Lung (tissue), 16 donors: Measurements from ENCODE around the gene GPR162. TPM values are rescaled to one million over a fixed set of nuclear protein-coding genes. Genes with fewer than 3 reads are reported as not detected.
A peak's percentile ranks its signal among the peaks of the same experiment; 100 is the strongest.

Experiments
- ATAC-seq: fragments of 200-7000 bp; cut with Tn5 transposase; one replicate; pipeline ENCODE4 v1.9.1; 2020; ENCODE audit warnings: moderate number of reproducible peaks; ENCODE audit not compliant: insufficient read depth, low FRiP score
- DNase-seq, 3 donors: peaks; one replicate each; pipeline ENCODE4 v3.0.0-alpha.2; 2013 to 2017
- H3K27ac ChIP-seq, 2 donors: one replicate each; pipeline ENCODE4 v1.5.1; 2013; ENCODE audit warnings: mild to moderate bottlenecking in 2 of 2, moderate library complexity in 2 of 2, control low read depth in 1 of 2, inconsistent platforms in 1 of 2, low read depth in 1 of 2, low read length in 1 of 2
- H3K27me3 ChIP-seq, 3 donors: one replicate each; pipeline ENCODE4 v1.5.1; 2013; ENCODE audit warnings: low read length in 2 of 3; ENCODE audit not compliant: control insufficient read depth in 3 of 3, insufficient read depth in 3 of 3
- H3K36me3 ChIP-seq, 4 donors: one replicate each; pipeline ENCODE4 v1.5.1; 2013; ENCODE audit warnings: low read length in 4 of 4, mild to moderate bottlenecking in 1 of 4, moderate library complexity in 1 of 4; ENCODE audit not compliant: control insufficient read depth in 4 of 4, insufficient read depth in 4 of 4
- H3K4me1 ChIP-seq, 5 donors: one replicate each; pipeline ENCODE4 v1.5.1; 2013; ENCODE audit warnings: low read length in 5 of 5, mild to moderate bottlenecking in 2 of 5, moderate library complexity in 1 of 5; ENCODE audit not compliant: control insufficient read depth in 5 of 5, insufficient read depth in 5 of 5
- H3K4me3 ChIP-seq: one replicate; pipeline ENCODE4 v1.5.1; 2013; ENCODE audit warnings: mild to moderate bottlenecking, control low read depth, moderate library complexity
- H3K9ac ChIP-seq, 2 donors: one replicate each; pipeline ENCODE4 v1.5.1; 2013; ENCODE audit warnings: low read length in 2 of 2, control low read depth in 1 of 2; ENCODE audit not compliant: insufficient read depth in 1 of 2
- H3K9me3 ChIP-seq, 4 donors: one replicate each; pipeline ENCODE4 v1.5.1; 2013; ENCODE audit warnings: low read length in 3 of 4, mild to moderate bottlenecking in 1 of 4, moderate library complexity in 1 of 4; ENCODE audit not compliant: control insufficient read depth in 4 of 4, insufficient read depth in 3 of 4
- WGBS, 2 donors: extraction: QIAGEN DNeasy Blood & Tissue Kit; methylation state at CpG; one replicate each; pipeline ENCODE4 v1.1.7; 2013; 5-methylcytosine and 5-hydroxymethylcytosine counted together
- long read RNA-seq, 5 donors: transcript quantifications; one replicate each; lab custom pipeline, GENCODE V29; 2026
- polyA plus RNA-seq, 2 donors: library from polyadenylated mRNA; stranded (reverse); fragments of 200-250 nt; gene quantifications; one replicate each; pipeline ENCODE4 v1.2.1, GENCODE V29; 2013
- total RNA-seq, 2 donors: library from RNA; depleted of rRNA in 1 of 2; stranded (reverse); fragments of >200 nt in 1 of 2; gene quantifications; one replicate each; pipeline ENCODE4 v1.2.1, GENCODE V29; 2014 to 2021
- TF ChIP-seq, protein P1 (sequence below): IDR thresholded peaks from 2 replicates; pipeline ENCODE4 v1.5.1; 2012; ENCODE audit warnings: mild to moderate bottlenecking; ENCODE audit errors: control extremely low read depth, extremely low read depth
- donor health status: control.
- donor health status: control.
- donor health status: Bipolar disorder and iron deficiency.
- donor health status: healthy.
- donor health status: DM: yes; HTN: yes; CAD: no.

GPR162 gene, protein sequence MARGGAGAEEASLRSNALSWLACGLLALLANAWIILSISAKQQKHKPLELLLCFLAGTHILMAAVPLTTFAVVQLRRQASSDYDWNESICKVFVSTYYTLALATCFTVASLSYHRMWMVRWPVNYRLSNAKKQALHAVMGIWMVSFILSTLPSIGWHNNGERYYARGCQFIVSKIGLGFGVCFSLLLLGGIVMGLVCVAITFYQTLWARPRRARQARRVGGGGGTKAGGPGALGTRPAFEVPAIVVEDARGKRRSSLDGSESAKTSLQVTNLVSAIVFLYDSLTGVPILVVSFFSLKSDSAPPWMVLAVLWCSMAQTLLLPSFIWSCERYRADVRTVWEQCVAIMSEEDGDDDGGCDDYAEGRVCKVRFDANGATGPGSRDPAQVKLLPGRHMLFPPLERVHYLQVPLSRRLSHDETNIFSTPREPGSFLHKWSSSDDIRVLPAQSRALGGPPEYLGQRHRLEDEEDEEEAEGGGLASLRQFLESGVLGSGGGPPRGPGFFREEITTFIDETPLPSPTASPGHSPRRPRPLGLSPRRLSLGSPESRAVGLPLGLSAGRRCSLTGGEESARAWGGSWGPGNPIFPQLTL
- 10 to 100 TPM; 23.4 to 36.0 TPM for total RNA-seq
- 10 to 100 TPM; 22.8 to 24.6 TPM for polyA plus RNA-seq
- long read RNA-seq, donor 1, partial matches to known transcripts, result 0 of 2 reads
- long read RNA-seq, donor 1, other reads (novel, unspliced or antisense), result 0 of 2 reads
- long read RNA-seq, donor 2, partial matches to known transcripts, result 0 of 1 reads
- long read RNA-seq, donor 2, other reads (novel, unspliced or antisense), result 0 of 1 reads
- long read RNA-seq, donor 3, partial matches to known transcripts, result 0 of 2 reads
- long read RNA-seq, donor 3, other reads (novel, unspliced or antisense), result 0 of 2 reads
- long read RNA-seq, donor 4, result 0 reads
- long read RNA-seq, donor 5, partial matches to known transcripts, result 0 of 3 reads
- long read RNA-seq, donor 5, other reads (novel, unspliced or antisense), result 0 of 3 reads

DNA sequence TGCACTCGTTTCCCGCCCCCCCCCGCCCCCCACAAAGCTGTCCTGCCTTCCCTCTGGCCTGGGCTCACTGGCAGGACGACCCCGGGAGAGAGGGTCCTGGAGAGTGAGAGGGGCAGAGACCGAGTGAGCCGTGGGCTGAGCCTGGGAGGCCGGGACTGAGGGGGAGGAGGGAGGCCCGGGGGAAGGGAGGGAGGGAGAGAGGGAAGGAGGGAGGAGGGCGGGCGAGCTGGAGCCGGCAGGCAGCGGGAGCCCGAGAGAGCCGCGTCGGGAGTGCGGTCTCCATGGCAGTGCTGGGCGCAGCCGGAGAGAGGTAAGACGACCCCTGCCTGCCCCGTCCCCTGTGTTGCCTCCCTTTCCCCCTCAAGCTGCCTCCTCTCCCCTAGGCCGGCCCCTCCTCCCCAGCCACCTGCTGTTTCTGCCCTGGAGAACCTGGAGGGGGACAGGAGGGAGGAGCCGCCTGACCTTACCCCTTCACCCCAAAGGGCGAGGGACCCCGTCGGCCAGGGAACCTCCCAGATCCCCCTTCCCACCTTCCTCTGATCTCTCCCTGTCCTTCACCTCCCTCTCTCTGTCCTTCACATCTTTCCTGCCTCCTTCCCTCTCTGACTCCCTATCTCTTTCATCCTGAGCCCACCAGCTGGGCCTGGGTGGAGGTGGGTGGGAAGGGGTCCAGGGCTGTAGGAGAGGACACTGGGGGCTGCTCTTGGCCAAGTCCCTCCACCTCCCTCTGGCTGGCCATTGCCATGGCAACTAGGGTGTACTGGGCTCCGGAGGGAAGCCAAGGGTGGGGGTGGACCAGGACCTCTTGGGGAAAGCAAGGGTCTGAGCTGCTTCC, at the start of gene GPR162:
Gene GPR162 (plus strand): TSS at position 231 of the 835 bp plus-strand sequence. CDS start 2,078 bp downstream, outside the sequence.
- H3K27me3 ChIP-seq, result peaks cover 0 to 12% (median 3%) of the 10 kb centered on the region in 3 donors
- TF ChIP-seq, protein P1, sequence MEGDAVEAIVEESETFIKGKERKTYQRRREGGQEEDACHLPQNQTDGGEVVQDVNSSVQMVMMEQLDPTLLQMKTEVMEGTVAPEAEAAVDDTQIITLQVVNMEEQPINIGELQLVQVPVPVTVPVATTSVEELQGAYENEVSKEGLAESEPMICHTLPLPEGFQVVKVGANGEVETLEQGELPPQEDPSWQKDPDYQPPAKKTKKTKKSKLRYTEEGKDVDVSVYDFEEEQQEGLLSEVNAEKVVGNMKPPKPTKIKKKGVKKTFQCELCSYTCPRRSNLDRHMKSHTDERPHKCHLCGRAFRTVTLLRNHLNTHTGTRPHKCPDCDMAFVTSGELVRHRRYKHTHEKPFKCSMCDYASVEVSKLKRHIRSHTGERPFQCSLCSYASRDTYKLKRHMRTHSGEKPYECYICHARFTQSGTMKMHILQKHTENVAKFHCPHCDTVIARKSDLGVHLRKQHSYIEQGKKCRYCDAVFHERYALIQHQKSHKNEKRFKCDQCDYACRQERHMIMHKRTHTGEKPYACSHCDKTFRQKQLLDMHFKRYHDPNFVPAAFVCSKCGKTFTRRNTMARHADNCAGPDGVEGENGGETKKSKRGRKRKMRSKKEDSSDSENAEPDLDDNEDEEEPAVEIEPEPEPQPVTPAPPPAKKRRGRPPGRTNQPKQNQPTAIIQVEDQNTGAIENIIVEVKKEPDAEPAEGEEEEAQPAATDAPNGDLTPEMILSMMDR, result no peak
- H3K4me1 ChIP-seq, result peaks cover 0 to 22% (median 9%) of the 10 kb centered on the region in 5 donors
- ATAC-seq (no peak), DNase-seq (peak; percentile 84 to 89 (median 85))
- WGBS, 2 donors, result 2 to 3% methylated on average over 25 to 28 of the region's 28 CpGs
- H3K27ac ChIP-seq, result peak within 1 kb of the TSS in 1 of 2 donors; percentile 57
- peaks cover 0 to 22% (median 4%) of the 10 kb centered on the region in 4 donors for H3K36me3 ChIP-seq
- H3K9ac ChIP-seq, result peak within 1 kb of the TSS in 1 of 2 donors; percentile 26
- peak within 1 kb of the TSS; percentile 29 for H3K4me3 ChIP-seq
- H3K9me3 ChIP-seq, result peaks cover 0 to 4% (median 0%) of the 10 kb centered on the region in 4 donors

DNA sequence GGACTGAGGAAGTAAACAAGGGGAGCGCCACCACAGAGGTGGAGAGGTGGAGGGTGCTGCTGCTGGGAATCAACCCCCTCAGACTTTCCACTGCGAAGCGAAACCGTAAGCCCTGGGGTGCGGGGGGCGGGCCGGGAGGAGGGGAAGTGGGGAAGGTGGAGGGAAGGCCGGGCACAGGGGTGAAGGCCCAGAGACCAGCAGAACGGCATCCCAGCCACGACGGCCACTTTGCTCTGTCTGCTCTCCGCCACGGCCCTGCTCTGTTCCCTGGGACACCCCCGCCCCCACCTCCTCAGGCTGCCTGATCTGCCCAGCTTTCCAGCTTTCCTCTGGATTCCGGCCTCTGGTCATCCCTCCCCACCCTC, 49.3 kb upstream of the GPR162 start, which contains the start of gene LAG3:
Gene LAG3 (plus strand): TSS at position 190 of the 365 bp plus-strand sequence. CDS start 333 bp downstream, outside the sequence.
- H3K27me3 ChIP-seq, result peaks cover 0 to 2% (median 0%) of the 10 kb centered on the region in 3 donors
- peaks cover 0 to 28% (median 14%) of the 10 kb centered on the region in 4 donors for H3K36me3 ChIP-seq
- H3K4me3 ChIP-seq, result no peak within 1 kb of the TSS
- ATAC-seq, result no peak
- peak within 1 kb of the TSS in 1 of 2 donors; percentile 34 for H3K27ac ChIP-seq
- 36 to 47% methylated on average over 11 to 15 of the region's 15 CpGs for WGBS, 2 donors
- H3K4me1 ChIP-seq, result peaks cover 7 to 39% (median 17%) of the 10 kb centered on the region in 5 donors
- H3K9ac ChIP-seq, result no peak within 1 kb of the TSS
- H3K9me3 ChIP-seq, result peaks cover 0 to 2% (median 0%) of the 10 kb centered on the region in 4 donors
- TF ChIP-seq, protein P1, result no peak
- no peak for DNase-seq
